Activated CD4-positive, alpha-beta T cell treated with anti-CD3 and anti-CD28 coated beads, Interleukin-2, amount 10 ng/mL, durations not matched to agents 7 days and 5 days (primary cell): ENCODE measurements around the gene TMEM154. TPM values are rescaled to one million over a fixed set of nuclear protein-coding genes. Genes with fewer than 3 reads are reported as not detected.

ENCODE experiments used
- CTCF ChIA-PET: fragments of 350-600 bp; sonication (Branson Sonifier 250); formaldehyde crosslinking; loops from one replicate; lab custom pipeline; 2021; ENCODE audit warnings: antibody characterized with exemption; lab: Charles Lee
- POLR2A ChIA-PET: fragments of 350-600 bp; sonication (Branson Sonifier 250); formaldehyde crosslinking; loops from one replicate; lab custom pipeline; 2021; ENCODE audit warnings: antibody characterized with exemption; lab: Charles Lee
- DNase-seq: peaks from one replicate; pipeline ENCODE4 v3.0.0-alpha.2; 2020
- H3K27ac Mint-ChIP-seq: one replicate; pipeline ENCODE4 v1.8.0; 2021; ENCODE audit warnings: mild to moderate bottlenecking, moderate library complexity, mixed read lengths
- H3K27me3 Mint-ChIP-seq: one replicate; pipeline ENCODE4 v1.8.0; 2021; ENCODE audit warnings: mixed read lengths
- H3K36me3 Mint-ChIP-seq: one replicate; pipeline ENCODE4 v1.8.0; 2021; ENCODE audit warnings: low read depth, mixed read lengths
- H3K4me1 Mint-ChIP-seq: one replicate; pipeline ENCODE4 v1.8.0; 2021; ENCODE audit warnings: mixed read lengths
- H3K4me3 Mint-ChIP-seq: one replicate; pipeline ENCODE4 v1.8.0; 2021; ENCODE audit warnings: mild to moderate bottlenecking, moderate library complexity, mixed read lengths
- H3K9me3 Mint-ChIP-seq: one replicate; pipeline ENCODE4 v1.8.0; 2021; ENCODE audit warnings: mixed read lengths
- total RNA-seq, 2 experiments: library from RNA; stranded (reverse); gene quantifications; one replicate each; pipeline ENCODE4 v1.2.3, GENCODE V29; 2021

The TMEM154 gene
- total RNA-seq, 2 experiments from 2014 or later, result 28.4 to 38.1 TPM

DNA sequence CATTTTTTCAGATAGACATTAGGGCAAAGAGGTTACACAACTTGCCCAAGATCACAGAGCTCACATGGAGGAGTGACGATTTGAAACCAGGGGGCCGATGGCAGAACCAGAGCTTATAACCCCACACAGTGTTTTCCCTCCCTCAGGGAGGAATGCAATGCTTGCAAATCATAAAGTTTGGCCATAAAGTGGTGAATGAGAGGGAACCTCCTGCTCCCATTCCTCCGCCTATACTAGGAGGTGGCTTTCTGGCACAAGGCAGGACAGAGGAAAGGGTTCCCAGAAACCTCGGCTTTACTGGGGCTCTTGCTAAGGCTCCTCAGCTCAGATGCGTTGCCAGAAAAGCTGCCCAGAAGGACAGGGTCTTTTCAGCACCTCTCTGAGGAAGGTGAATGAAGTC is 19.3 kb downstream of the TMEM154 start:
- no peak for DNase-seq
- H3K36me3 Mint-ChIP-seq, result peaks cover 63% of the 10 kb centered on the region
- CTCF ChIA-PET, result interaction anchor here (0.6 to 0.7 kb wide), 2 partner anchors 67 to 158 kb away, joined by 3 to 6 read pairs; no protein-coding TSS in a partner anchor
- POLR2A ChIA-PET, result no interaction called here
- H3K4me3 Mint-ChIP-seq, result no peak overlapping the region
- peaks cover 30% of the 10 kb centered on the region for H3K4me1 Mint-ChIP-seq
- no peaks in the 10 kb centered on the region for H3K27me3 Mint-ChIP-seq
- peaks cover 45% of the 10 kb centered on the region for H3K9me3 Mint-ChIP-seq
- no peak overlapping the region for H3K27ac Mint-ChIP-seq

DNA sequence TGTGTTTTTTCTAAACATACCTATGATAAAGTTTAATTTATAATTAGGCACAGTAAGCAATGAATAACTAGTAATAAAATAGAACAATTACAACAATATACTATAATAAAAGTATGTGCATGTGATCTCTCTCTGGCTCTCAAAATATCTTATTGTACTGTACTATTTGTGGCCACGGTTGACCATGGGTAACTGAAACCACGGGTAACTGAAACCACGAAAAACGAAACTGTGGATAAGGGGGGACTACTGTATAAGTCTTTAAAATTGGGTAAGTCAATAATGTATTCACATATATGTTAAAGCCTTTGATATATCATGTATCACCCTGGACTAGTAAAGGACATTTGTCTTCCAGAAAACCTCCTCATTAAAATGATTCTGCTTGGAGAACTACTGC is 20.0 kb downstream of the TMEM154 start:
- Mint-ChIP-seq H3K36me3 (peaks cover 65% of the 10 kb centered on the region), H3K9me3 (peaks cover 47% of the 10 kb centered on the region), H3K4me1 (peaks cover 30% of the 10 kb centered on the region), H3K27me3 (no peaks in the 10 kb centered on the region), H3K4me3 (no peak overlapping the region), H3K27ac (no peak overlapping the region)
- CTCF ChIA-PET, result interaction anchor here (0.6 to 0.7 kb wide), 2 partner anchors 66 to 157 kb away, joined by 3 to 6 read pairs; no protein-coding TSS in a partner anchor
- DNase-seq, result no peak
- POLR2A ChIA-PET, result no interaction called here

DNA sequence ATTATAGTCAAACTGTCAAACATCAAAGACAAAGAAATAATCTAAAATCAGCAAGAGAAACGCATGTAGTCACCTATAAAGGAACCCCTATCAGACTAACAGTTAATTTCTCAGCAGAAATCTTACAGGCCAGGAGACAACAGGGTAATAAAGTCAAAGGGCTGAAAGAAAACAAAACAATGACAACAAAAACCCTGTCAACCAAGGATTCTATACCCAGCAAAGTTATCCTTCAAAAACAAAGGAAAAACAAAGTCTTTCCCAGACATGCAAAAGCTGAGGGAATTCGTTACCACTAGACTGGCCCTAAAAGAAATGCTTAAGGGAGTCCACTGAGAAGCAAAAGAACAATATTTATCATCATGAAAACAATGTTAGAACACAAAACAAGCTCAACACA is 22.1 kb downstream of the TMEM154 start:
- Mint-ChIP-seq H3K4me1 (peaks cover 15% of the 10 kb centered on the region), H3K27me3 (no peaks in the 10 kb centered on the region), H3K4me3 (no peak overlapping the region), H3K36me3 (peaks cover 62% of the 10 kb centered on the region), H3K27ac (no peak overlapping the region), H3K9me3 (peaks cover 50% of the 10 kb centered on the region)
- DNase-seq, result no peak
- POLR2A ChIA-PET, result no interaction called here
- CTCF ChIA-PET, result interaction anchor here (0.9 to 1.3 kb wide), 2 partner anchors 17 to 19 kb away, joined by 3 to 4 read pairs; no protein-coding TSS in a partner anchor

DNA sequence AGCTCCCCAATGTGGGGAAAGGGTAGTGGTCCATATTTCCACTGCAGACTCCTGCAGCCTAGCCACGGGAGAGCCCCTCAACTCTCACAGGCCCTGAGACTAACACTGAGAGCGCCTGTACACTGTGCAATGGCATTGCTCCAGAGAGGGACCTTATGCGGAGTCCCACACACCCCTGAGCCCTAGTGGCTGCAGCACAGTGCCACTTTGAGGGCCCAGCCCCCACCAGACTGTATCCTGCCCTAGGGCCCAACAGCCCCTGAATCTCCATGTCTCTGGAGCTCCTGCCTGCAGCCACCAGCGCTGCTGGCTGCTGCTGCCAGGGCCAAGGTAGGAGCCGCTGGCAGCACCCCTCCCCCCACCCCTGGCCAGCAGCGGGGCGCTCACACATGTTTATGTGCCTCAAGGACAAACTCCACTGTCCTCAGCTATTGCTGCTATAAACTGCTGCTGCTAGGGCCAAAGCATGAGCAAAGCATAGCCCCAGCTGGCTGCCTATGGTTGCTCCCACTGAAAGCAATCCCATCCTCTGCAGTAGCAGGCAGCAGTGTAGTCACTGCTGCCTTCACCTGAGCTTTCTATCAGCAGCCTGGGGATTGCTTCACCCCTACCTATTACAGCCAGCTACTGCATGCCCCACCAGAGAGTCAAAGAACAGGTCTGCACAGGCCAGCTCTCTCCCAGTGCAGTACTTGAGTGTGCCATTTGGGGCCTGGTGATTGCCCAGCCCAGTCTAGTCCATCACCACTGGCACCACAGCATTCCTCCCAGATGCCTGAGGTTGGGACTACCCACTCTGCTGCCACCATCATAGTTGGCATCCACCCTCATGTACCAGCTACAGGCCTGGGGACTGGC is 24.3 kb downstream of the TMEM154 start:
- Mint-ChIP-seq H3K36me3 (peaks cover 59% of the 10 kb centered on the region), H3K27ac (no peak overlapping the region), H3K4me3 (no peak overlapping the region), H3K9me3 (peaks cover 39% of the 10 kb centered on the region), H3K4me1 (no peaks in the 10 kb centered on the region), H3K27me3 (no peaks in the 10 kb centered on the region)
- POLR2A ChIA-PET, result interaction anchor here (0.6 kb wide), 1 partner anchor 119 kb away, joined by 3 read pairs; no protein-coding TSS in a partner anchor
- CTCF ChIA-PET, result interaction anchor here (0.6 to 0.8 kb wide), 3 partner anchors 154 to 1010 kb away, joined by 3 read pairs; no protein-coding TSS in a partner anchor
- DNase-seq, result no peak

DNA sequence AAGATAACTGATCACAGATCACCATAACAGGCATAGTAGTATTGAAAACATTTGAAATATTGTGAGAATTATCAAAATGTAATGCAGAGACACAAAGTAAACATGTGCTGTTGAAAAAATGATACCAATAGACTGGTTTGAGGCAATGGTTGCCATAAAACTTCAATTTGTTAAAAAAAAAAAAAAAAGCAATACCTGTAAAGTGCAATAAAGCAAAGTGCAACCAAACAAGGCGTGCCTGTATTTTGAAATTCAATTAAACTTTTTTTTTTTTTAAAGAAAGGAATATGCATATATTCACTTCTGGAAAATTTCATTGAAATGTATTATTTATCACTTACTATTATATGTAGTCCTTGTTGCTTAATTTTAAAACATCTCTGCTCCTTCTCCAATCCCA is 27.7 kb downstream of the TMEM154 start:
- DNase-seq, result no peak
- Mint-ChIP-seq H3K36me3 (peaks cover 48% of the 10 kb centered on the region), H3K27me3 (no peaks in the 10 kb centered on the region), H3K4me1 (peaks cover 4% of the 10 kb centered on the region), H3K4me3 (no peak overlapping the region), H3K27ac (no peak overlapping the region), H3K9me3 (peaks cover 17% of the 10 kb centered on the region)
- CTCF ChIA-PET, result no interaction called here
- POLR2A ChIA-PET, result no interaction called here

DNA sequence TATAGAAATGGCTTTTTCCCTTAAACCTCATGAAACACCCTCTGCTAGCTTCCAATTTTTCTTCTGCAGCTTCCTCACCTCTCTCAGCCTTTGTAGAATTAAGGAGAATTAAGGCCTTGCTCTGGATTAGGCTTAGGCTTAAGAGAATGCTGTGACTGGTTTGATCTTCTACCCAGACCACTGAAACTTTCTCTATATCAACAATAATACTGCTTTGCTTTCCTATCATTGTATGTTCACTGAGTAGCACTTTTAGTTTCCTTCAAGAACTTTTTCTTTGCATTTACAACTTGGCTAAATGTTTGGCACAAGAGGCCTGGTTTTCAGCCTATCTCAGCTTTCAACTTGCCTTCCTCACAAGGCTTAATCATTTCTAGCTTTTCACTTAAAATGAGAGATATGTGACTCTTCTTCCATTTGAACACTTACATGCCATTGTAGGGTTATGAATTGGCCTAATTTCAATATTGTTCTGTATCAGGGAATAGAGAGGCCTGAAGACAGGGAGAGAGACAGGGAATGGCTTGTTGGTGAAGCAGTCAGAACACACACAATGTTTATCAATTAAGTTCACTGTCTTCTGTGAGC is 28.2 kb downstream of the TMEM154 start:
- DNase-seq, result no peak
- ChIA-PET CTCF (interaction anchor here (0.9 to 1.1 kb wide), 2 partner anchors 55 to 88 kb away, joined by 3 to 4 read pairs; no protein-coding TSS in a partner anchor), POLR2A (no interaction called here)
- Mint-ChIP-seq H3K36me3 (peaks cover 45% of the 10 kb centered on the region), H3K27me3 (no peaks in the 10 kb centered on the region), H3K4me1 (peaks cover 4% of the 10 kb centered on the region), H3K27ac (no peak overlapping the region), H3K4me3 (no peak overlapping the region), H3K9me3 (peaks cover 12% of the 10 kb centered on the region)

DNA sequence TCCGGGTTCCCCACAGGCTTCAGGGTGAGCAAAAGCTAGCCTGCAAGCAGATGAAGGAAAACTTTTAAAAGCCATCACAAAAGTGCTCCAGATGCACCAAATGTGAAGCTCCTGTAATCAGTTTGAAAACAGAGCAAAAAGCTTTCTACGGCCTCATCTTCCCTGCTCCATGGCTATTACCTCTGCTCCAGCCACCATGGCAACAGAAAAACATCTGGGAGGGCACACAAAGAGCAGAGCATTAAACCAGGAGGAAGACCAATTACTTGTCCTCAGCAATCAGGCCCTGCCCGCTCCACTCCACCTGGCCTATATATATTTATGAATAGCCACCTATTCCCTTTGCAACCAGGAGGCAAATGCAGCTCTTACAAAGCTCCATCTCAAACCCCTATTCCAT is 33.6 kb downstream of the TMEM154 start:
- POLR2A ChIA-PET, result no interaction called here
- CTCF ChIA-PET, result interaction anchor here (1.0 to 1.3 kb wide), 3 partner anchors 32 to 147 kb away, joined by 3 read pairs; no protein-coding TSS in a partner anchor
- no peaks in the 10 kb centered on the region for H3K9me3 Mint-ChIP-seq
- H3K36me3 Mint-ChIP-seq, result peaks cover 37% of the 10 kb centered on the region
- H3K4me1 Mint-ChIP-seq, result peaks cover 24% of the 10 kb centered on the region
- no peaks in the 10 kb centered on the region for H3K27me3 Mint-ChIP-seq
- H3K27ac Mint-ChIP-seq, result no peak overlapping the region
- no peak for DNase-seq
- no peak overlapping the region for H3K4me3 Mint-ChIP-seq

DNA sequence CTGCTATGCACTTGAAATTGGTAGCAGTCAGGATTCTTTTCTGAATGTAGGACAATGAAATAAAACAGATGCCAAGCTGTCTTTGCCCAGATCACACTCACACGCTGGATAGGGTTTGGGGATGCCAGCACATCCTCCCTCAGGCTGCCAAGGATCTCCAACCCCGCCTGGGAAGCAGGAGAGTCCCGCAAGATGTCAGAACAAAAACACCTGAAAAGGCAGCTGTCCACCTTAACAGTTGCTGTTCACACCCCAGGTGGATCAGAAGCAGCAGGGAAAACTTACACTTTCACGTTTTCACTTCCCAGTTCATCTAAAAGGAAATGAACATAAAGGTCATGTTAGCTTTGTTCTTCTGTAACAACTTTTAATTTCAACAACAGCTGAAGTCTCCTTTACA is 35.7 kb downstream of the TMEM154 start:
- peaks cover 28% of the 10 kb centered on the region for H3K36me3 Mint-ChIP-seq
- peak overlapping the region; percentile 78 for H3K27ac Mint-ChIP-seq
- DNase-seq, result no peak
- CTCF ChIA-PET, result interaction anchor here (0.9 kb wide), 1 partner anchor 46 kb away, joined by 3 read pairs; no protein-coding TSS in a partner anchor
- H3K9me3 Mint-ChIP-seq, result no peaks in the 10 kb centered on the region
- no peaks in the 10 kb centered on the region for H3K27me3 Mint-ChIP-seq
- peaks cover 24% of the 10 kb centered on the region for H3K4me1 Mint-ChIP-seq
- no peak overlapping the region for H3K4me3 Mint-ChIP-seq
- POLR2A ChIA-PET, result no interaction called here

DNA sequence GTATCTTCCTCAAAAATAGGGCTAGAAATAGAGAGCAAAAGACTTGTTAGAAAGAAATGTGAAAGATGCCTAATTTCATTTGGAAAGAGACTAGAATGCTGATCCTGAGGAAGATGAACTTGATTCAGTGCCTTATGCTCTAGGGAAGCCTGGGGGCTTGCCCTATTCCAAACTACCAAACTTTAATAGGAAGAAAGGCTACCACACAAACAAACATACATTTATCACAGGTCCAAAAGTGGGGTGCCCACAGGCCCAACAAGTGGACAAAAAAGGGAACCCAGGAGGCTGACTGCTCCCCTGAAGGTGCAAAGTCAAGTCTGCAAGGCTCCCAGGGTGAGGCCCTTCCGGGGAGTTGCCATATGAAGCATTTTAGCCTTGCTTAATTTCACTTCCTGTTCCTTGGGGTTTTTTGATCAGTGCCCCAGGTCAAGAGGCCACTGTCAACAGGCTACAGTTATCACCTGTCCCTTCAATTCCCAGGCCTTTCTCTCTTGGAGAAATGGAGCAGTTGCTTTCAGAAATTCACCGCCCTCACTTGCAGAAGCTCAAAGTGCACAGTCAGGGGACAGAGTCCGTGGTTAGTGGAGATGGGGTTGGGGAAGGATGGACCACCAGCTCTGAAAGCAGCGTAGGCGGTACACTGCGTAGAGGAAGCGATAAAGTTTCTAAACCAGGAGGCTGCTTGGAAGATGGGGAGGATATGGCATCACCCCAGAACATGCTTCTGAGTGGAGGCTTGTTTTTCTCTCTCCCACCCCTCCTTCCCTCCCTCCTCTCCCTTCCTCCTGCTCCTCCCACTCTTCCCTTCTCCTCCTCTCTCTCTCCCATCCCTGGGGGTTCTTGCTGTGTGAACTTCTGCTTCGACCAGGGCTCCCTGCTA is 36.4 kb downstream of the TMEM154 start:
- POLR2A ChIA-PET, result no interaction called here
- CTCF ChIA-PET, result interaction anchor here (0.7 to 1.1 kb wide), 3 partner anchors 12 to 195 kb away, joined by 3 read pairs; no protein-coding TSS in a partner anchor
- H3K9me3 Mint-ChIP-seq, result no peaks in the 10 kb centered on the region
- H3K4me3 Mint-ChIP-seq, result no peak overlapping the region
- H3K27ac Mint-ChIP-seq, result peak overlapping the region; percentile 78
- H3K36me3 Mint-ChIP-seq, result peaks cover 27% of the 10 kb centered on the region
- no peak for DNase-seq
- no peaks in the 10 kb centered on the region for H3K27me3 Mint-ChIP-seq
- H3K4me1 Mint-ChIP-seq, result peaks cover 24% of the 10 kb centered on the region

DNA sequence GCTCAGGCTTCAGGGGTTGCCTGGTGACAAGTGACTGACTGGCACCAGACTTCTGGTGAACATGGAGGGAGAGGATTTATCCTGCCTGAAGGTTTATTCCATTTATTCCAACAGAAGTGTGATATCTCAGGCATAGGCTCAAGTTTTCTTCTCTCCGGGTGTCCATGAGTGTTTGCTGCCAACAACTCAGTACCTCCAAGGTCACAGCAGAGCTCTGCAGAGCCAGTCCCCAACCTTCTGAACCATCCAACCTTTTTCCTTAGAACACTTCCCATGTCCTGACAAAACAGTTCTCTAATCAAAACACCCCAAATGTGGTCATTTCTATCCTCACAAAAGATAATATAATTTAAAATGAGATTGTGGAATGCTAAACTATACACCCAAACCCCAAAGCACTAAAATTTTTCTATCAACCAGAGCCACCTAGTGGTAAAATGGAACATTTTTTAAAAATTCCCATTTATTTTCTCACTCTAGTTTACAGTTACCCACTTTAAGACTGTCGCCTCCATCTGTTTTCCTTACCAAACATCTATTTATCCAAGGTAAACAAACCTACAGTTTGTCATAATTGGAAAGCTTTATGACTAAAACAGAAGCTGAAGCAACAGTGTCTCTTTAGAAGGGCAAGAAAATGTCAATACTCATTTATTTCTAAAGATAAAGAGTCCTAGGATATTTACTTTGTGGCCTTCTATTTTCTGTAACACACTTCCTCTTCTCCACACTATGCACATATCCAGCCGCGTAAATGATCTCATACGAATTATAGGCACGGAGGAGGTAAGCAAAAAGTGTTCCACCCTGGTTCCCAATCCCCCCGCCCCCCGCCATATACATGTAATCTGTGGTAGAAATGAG is 39.5 kb downstream of the TMEM154 start:
- Mint-ChIP-seq H3K36me3 (peaks cover 24% of the 10 kb centered on the region), H3K27ac (no peak overlapping the region), H3K27me3 (no peaks in the 10 kb centered on the region), H3K9me3 (no peaks in the 10 kb centered on the region), H3K4me1 (peaks cover 19% of the 10 kb centered on the region), H3K4me3 (no peak overlapping the region)
- POLR2A ChIA-PET, result no interaction called here
- DNase-seq, result no peak
- CTCF ChIA-PET, result interaction anchor here (0.6 to 2.3 kb wide), 4 partner anchors 9 to 110 kb away, joined by 3 to 6 read pairs (median 3); no protein-coding TSS in a partner anchor

DNA sequence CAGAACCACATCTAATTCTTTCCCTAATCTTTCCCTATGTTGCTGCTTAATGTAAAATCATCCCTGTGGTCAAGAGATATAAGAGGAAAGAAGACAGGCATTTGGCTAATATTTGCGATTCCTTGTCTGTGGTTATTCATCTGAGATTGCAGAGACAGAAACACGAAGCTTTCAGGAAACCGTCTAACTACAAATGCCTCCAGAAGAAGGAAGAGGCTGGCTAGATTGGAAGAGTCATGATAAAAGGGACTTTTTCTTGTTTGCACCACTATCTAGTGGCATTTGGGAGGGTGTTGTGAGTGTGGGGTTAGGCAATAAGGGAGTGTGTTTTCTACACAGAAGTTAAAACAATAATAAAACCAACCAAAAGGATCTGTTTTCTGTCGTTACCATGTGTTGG is 43.9 kb downstream of the TMEM154 start:
- Mint-ChIP-seq H3K9me3 (no peaks in the 10 kb centered on the region), H3K27ac (no peak overlapping the region), H3K27me3 (no peaks in the 10 kb centered on the region), H3K36me3 (peaks cover 29% of the 10 kb centered on the region), H3K4me1 (no peaks in the 10 kb centered on the region), H3K4me3 (no peak overlapping the region)
- POLR2A ChIA-PET, result interaction anchor here (0.6 kb wide), 1 partner anchor 43 kb away, joined by 5 read pairs; no protein-coding TSS in a partner anchor
- no peak for DNase-seq
- CTCF ChIA-PET, result no interaction called here
